ENCODE results near the gene MARVELD3.

The MARVELD3 gene

GRCh38 chr16:71630808-71631207 is 4.8 kb downstream of the MARVELD3 start:
- TF ChIP-seq, protein P1, sequence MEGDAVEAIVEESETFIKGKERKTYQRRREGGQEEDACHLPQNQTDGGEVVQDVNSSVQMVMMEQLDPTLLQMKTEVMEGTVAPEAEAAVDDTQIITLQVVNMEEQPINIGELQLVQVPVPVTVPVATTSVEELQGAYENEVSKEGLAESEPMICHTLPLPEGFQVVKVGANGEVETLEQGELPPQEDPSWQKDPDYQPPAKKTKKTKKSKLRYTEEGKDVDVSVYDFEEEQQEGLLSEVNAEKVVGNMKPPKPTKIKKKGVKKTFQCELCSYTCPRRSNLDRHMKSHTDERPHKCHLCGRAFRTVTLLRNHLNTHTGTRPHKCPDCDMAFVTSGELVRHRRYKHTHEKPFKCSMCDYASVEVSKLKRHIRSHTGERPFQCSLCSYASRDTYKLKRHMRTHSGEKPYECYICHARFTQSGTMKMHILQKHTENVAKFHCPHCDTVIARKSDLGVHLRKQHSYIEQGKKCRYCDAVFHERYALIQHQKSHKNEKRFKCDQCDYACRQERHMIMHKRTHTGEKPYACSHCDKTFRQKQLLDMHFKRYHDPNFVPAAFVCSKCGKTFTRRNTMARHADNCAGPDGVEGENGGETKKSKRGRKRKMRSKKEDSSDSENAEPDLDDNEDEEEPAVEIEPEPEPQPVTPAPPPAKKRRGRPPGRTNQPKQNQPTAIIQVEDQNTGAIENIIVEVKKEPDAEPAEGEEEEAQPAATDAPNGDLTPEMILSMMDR (IDR thresholded peaks at IDR 0.05; ENCODE audit: control extremely low read depth, extremely low read depth, low read depth, missing control alignments): no peak
- CTCF ChIA-PET: interaction anchor here (1.2 kb wide), 1 partner anchor 12 kb away, joined by 4 read pairs; no protein-coding TSS in a partner anchor
- POLR2A ChIA-PET: no interaction called here
- no peak for DNase-seq (ENCODE audit: extremely low spot score)

DNA sequence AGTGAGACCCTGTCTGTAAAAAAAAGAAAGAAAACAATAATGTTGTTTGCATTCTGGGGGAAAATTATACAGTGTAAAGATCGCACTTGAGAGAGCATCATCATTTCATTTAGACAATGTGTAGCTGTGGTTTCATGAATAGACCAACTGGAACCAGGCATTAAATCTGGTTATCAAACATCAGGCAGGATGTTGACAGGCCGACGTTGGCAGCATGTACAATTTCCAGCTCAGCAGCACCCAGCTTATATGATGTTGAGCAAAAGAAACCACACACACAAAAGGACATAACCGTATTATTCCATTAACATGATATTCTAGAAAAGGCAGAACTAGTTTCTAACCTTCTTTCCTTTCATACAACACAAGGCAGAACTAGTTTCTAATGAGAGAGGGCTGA is 5.8 kb downstream of the MARVELD3 start:
- DNase-seq (ENCODE audit: extremely low spot score): no peak
- POLR2A ChIA-PET: no interaction called here
- TF ChIP-seq, protein P1 (IDR thresholded peaks at IDR 0.05; ENCODE audit: control extremely low read depth, extremely low read depth, low read depth, missing control alignments): no peak
- CTCF ChIA-PET: interaction anchor here (1.1 to 2.9 kb wide), 4 partner anchors 13 to 330 kb away, joined by 3 to 13 read pairs (median 4); no protein-coding TSS in a partner anchor

DNA sequence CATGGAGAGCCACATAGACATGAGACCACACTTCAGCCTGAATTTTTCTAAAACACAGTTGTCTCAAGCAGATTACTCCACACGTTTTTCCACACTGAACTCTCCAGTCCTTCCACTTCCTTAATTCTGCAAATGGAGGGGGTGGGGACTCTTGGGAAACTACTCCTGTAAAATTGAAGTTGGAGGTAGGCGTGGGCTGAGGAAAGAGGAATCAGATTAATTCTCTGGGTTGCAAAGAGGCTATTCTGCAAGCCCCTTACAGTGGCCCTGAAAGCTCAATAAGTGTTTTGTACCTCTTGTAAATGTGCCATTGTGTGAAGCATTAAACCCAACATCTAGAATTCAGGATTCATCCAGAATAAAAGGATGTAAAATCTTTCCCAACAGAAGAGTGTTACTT is 9.6 kb downstream of the MARVELD3 start:
- ChIA-PET CTCF (no interaction called here), POLR2A (no interaction called here)
- TF ChIP-seq, protein P1 (IDR thresholded peaks at IDR 0.05; ENCODE audit: control extremely low read depth, extremely low read depth, low read depth, missing control alignments): no peak
- DNase-seq (ENCODE audit: extremely low spot score): no peak

DNA sequence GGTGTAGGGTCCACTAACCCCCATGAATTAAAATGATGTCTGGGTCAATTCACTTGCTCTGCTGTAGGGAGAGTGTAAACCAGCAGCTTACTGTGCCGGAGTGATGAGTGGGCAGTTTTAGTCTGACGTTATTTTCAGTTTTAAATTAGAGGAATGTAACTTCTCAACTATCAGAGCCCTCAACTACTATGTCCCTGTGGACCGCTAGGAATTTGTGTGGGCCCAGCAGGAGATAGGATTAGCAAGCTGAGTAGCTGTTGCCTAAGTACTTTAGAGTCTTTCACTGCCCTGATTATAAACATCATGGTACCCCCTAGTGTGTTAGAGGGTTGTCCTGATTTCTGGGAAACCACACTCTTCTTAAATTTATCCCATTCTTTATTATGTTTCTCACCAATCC is 11.4 kb downstream of the MARVELD3 start:
- CTCF ChIA-PET: interaction anchor here (3.6 kb wide), 1 partner anchor 26 kb away, joined by 14 read pairs; no protein-coding TSS in a partner anchor
- TF ChIP-seq, protein P1 (IDR thresholded peaks at IDR 0.05; ENCODE audit: control extremely low read depth, extremely low read depth, low read depth, missing control alignments): no peak
- DNase-seq (ENCODE audit: extremely low spot score): no peak
- POLR2A ChIA-PET: no interaction called here

DNA sequence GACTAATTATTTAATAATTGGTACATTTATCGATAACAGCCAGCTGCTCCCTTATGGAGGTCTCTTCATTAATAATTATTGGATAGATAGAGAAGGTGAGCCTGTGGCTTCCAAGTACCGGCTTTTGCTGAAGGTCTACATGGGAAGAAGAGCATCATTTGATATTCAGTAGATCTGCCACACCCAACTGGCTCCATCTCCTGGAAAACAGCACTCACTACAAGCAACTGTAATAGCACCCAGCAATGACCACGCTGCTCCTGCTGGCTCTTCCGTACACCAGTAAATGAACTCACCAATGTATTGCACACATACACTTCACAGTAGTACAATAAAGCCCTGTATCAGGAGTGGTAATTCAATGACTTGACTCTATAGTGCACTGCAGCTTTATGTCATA is 19.5 kb downstream of the MARVELD3 start:
- TF ChIP-seq, protein P1 (IDR thresholded peaks at IDR 0.05; ENCODE audit: control extremely low read depth, extremely low read depth, low read depth, missing control alignments): peak; percentile 25
- CTCF ChIA-PET: interaction anchor here (1.0 kb wide), 1 partner anchor 35 kb away, joined by 3 read pairs; no protein-coding TSS in a partner anchor
- DNase-seq (ENCODE audit: extremely low spot score): peak; percentile 34

GRCh38 chr16:71647391-71647790 is 21.4 kb downstream of the MARVELD3 start:
- TF ChIP-seq, protein P1 (IDR thresholded peaks at IDR 0.05; ENCODE audit: control extremely low read depth, extremely low read depth, low read depth, missing control alignments): no peak
- ChIA-PET POLR2A (no interaction called here), CTCF (interaction anchor here (0.8 to 1.2 kb wide), 2 partner anchors 36 to 314 kb away, joined by 3 read pairs; no protein-coding TSS in a partner anchor)
- no peak for DNase-seq (ENCODE audit: extremely low spot score)

More for the DNA sequence above, 19.5 kb downstream of the MARVELD3 start:
- POLR2A ChIA-PET: no interaction called here
